ENCODE measurements around the gene TNNT2. TPM values are rescaled to one million over a fixed set of nuclear protein-coding genes. Genes with fewer than 3 reads are reported as not detected.

TNNT2 gene
- polyA plus RNA-seq, 12 donors, result 582 to 1,903 (median 1,024) TPM

DNA sequence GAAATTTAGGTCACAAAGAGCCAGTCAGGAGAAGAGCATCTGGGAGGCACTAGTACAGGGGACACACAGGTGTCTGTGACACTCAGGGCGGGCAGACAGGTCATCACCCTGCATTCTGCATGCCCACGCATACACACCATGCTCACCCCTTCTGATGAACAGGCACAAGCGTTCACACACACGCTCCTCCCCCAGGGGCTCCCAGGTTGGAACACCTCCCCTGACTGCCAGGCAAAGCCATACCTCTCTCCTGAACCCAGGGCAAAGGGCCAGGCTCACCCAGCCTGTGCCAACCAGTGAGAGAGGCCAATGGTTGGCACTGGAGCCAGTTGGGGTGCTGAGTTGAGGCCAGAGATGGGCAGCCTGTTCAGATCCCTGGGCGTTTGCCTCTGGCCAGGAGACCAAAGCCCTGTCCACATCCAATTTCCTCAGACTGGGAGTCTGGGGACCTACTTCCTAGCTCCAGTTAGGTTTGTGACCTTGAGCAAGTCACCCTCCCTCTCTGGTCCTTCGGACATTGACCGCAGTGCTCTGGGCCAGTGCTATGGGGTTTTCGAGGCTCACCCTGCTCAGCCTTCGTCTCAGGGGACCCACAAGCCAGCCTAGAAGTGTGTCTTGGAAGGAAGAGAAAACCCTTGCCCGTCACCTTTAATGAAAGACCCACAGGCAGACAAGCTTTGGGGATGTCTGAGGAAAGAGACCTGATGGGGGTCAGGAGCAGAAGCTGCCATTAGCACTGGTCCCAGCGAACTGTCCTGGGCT, 27.4 kb upstream of the TNNT2 start:
- no peak for DNase-seq

DNA sequence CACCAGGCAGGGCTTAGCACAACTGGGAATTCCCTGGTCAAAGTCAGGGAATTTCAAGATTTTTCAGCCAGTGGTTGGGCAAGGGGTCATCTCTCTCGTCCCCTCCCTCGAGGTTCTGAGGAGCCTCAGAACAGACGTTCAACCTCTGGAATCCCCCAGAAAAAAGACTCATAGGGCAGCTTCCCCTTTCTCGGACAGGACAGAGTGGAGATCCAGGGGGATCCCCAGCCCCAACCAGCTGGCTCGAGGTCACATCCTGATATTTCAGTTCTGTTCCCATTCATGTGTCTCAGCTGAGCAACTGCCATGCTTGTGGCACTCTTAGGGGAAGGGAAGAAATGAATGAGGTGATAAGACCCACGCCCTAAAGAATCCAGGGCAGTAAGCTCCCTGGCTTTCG, 26.6 kb upstream of the TNNT2 start:
- DNase-seq, result no peak

DNA sequence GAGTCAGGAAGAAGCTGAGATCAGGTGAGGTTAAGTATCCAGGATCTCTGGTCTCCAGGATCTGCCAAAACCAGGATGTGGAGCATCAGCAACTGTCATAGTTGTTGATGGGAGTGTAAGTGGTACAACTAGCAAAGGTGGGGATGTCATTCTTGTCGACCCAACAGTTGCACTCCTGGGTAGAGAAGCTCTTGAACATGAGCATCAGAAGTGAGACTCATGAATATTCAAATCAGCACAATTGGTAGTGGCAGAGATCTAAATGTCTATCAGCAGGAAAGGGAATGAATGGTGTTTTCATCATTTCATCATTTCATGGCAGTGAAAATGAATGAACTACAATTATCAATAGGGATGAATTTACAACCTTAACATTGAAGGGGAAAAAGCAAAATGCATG, 25.9 kb upstream of the TNNT2 start:
- no peak for DNase-seq

DNA sequence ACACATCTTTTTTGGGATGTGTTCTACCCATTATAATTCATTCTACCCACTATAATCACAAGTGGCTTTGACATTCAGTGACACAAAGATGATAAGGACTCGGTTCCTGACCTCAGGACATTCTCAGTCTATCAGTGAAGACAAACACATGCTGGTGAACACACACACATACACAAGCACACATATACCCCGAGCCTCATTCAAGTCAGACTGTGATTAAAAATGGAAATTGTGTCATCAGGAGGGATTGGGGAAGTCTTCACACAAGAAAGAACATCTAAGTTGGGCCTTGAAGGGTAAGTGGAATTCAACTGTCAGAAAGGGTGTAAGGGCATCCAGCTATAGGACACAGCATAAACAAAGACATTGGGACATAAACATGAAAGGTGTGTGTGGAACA, 24.2 kb upstream of the TNNT2 start:
- DNase-seq, result no peak

DNA sequence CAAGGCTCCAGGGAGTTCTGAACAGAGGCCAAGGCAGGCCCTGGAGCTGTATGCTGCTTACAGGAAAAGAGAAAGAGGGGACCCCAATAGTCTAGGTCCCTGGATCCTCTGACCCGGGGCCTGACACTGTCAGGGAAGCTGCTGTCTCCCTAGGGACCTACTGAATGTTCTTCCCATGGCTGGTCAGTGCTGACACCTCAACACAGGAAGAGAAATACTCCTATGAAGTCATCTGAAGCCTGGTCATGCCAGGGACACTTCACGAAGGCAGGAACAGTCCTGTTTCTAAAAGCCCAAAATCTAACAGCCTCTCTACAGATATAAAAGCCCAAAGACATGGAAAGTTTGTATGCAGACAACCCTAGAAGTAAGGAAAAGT, 23.4 kb upstream of the TNNT2 start:
- DNase-seq, result no peak

DNA sequence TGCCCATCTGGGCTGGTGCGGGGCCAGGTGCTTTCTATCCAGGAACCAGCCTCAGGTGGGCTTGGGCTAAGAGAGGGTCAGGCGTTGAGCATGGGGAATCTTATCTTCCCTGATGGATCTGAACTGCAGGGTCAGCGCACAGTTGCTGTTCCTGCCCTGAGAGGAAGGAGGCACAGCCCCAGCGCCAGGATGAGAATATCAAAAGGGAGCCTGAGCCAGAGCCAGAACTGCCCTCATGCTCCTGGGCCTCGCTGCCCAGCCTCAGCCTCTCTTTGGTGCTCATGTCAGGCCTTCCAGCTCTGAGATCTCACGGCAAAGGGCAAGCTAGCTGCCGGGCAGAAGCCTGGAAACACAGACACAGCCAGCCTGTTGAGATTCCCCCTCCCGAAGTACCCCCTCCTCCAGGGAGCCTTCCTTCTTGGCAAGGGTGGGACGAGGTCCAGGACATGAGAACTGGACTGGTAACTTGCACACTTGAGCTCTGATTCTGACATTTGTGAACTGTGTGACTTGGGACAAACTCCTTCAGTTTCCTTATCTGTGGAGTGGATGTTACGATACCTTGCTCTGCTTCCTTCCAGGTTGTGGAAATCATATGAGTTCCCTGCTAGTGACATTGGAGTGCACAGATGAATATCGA, 22.9 kb upstream of the TNNT2 start:
- DNase-seq, result no peak

DNA sequence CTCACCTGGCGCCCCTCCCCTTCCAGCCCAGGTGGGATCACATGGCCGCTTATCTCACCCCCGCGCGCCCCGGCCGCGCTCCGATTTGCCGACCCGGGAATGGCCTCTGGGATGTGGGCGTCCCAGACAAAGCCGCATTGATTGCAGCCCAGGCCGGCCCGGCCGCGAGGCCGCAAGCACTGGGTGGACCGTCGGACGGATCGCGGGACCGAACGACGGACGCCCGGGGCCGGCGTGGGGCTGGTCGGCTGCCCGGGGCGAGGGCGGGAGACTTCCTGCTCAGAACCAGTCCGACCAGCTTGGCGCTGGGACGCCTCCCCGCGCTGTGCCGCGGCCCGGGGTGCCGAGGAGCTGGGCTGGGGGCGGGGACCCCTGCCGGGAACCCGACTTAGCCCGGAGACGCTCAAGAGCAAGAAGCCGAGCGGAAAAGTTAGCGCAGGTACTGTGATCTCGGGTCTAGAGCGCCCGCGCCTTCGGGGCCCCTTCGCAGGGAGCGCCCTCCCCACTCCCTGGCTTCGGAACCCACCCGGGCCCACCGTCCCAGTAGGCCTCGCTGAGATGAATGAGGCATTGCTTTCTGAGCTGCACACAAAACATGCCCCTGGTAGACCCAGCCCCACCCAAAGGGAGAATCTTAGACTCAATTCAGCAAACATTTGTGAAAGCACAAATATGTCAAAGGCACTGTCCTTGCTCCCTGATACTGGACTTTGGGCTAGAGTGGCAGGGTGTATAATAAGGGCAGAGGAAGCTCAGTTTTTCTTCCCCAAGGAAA, 22.1 kb upstream of the TNNT2 start:
- no peak for DNase-seq

DNA sequence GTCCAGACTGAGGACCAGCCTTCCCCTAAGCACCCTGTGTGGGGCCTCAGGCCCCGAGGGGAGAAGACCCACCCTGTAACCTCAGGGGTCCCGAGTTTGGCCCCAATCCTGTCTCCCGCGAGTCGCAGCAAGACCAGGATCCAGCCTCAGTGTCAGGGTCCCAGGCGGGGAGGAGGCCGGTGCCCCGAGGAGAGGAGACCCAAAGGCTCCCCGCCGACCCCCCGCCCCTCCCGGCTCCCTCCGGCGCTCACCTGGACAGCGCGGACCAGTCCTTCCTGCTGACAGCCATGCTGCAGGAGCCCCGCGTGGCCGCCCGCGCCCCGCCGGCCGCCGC, 21.5 kb upstream of the TNNT2 start, which contains the start of gene LAD1:
LAD1 (minus strand) TSS at position 307 of the 334 bp plus-strand sequence; CDS start at position 289, 18 bp downstream.
- no peak for DNase-seq

DNA sequence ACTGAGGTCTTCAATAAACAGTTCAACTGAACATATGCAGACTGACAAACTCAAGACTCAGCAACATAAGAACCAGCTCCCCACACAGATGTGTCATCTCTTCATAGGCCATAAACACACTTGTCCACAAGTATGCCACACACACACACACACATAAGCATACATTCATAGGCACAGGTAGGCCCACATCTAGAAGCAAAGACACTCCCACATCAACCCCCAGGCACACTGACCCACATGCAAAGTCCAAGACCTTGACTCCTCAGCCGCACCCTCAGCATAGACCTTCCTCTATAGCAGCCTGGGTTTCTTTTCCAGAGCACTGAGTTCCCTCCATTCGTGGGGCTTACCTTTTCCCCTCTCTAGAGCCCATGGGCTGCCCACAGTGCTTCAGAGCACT, 20.2 kb upstream of the TNNT2 start:
- DNase-seq, result no peak

DNA sequence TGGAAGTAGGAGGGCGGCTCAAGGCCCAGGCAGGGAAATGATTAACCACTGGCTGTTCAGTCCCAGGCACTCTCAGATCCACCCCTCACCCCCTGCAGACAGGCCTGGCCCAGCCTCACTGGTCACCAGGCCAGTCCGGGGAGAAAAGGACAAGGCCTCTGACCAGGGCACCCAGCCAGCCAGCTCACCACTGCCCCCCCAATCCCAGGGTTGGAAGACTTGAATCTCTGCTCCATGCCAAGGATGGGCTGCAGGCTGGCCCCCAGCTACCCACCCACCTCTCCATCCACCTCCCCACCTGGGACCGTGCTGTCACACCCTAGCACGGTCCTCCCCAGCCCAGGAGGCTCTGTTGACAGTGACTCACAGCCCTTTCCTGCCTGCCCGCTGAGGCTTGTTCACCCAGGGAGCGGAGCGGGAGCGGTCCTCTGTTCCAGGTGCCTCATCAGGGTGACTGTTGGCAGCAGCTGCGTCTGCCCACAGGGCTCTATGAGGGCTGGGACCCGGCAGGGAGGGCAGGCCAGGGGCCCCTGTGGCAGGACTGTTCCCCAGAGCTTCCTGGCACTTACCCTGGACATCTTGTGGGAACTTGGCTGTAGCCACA, 19.5 kb upstream of the TNNT2 start:
- no peak for DNase-seq

DNA sequence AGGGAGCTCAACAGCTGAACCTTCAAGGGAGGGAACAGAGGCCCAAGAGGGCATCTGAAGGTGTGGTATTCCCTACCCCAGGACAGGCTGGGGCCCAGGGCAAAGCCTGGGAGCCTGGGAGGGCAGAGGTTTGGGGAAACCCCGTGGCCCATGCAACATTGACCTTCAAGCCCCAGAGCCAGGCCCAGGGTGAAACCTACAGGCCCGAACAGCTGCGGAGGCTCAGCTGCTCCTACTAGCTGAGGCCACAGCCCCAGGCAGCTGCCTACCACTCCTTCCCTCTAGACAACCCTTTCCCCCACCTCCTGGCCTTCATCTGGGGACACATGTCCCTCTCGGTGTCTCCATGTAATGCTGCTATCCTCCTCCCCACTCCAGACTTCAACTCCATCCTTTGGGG, 18.5 kb upstream of the TNNT2 start:
- DNase-seq, result no peak

DNA sequence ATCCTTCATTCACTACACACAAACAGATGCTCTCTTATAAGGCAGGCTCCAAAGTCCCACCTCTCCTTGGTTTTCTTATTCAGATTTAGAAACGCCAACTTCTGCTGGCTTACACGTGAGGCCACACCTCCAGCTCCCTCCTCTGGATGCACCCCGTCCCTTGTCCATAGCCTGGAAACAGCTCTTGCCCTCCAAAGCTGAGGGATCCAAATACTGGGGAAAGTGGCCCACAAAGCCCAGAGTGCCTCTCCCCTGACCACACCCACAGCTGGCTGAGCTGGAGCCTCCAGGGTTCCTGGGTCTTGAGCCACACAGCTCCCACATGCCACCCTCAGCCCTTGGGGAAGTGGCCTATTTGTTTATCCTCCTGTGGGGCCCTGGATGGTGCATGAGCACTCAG, 17.1 kb upstream of the TNNT2 start:
- no peak for DNase-seq

DNA sequence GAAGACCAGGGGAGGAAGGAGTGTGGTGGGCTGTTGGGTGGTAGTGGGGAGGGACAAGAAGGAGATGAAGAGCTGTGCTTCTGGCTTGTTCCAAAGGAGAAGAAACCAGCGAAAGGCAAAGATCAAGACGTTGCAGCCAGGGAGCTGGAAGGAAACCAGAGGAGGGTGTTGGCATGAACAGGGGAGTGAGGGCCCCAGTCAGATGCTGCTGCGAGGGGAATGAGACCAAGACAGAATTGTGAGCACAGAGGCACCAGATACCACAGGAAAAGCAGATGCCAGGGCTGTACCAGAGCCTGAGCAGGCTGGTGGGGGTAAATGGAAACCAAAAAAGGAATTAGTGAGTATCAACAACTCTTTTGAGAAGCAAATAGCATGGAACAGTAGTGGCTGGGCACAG, 15.6 kb upstream of the TNNT2 start:
- DNase-seq, result no peak

DNA sequence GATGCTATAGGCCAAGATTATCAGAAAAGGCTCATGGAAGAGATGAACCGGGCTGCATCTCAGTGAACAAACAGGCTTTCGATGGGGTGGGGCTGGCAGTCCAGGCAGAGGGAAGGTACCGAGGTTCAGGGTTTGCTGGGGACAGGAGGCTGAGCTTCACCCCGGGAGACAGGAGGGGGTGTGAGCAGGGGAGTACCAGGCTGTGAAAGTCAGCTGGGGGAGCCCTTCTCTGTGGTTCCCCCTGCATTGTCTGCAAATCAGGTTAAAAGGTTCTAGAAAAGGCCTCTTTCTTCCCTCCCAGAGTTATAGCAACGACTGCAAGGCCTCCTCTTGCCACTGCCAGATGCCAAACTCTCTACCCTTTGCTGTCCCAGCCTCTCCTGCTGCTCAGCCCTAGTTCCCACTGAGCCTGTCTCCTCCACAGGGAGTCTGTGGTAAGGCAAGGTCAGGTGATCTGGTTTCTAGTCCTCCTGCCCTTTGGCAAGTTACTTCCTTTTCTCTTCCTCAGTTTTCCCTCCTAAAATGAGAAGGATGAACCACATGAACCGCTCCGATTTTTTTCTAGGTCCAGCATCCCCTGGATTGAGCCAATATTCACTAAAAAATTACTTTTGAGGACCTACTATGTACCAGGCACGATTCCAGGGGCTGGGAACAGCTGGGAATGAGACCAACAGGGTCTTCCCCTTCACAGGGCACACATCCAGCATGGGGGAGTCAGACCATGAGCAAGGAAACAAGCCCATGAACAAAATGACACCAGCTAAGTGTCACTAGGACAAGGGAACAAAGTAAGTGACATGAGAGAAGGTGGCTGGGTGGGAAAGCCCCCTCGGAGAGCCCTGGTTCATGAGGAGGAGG, 14.4 kb upstream of the TNNT2 start:
- no peak for DNase-seq

DNA sequence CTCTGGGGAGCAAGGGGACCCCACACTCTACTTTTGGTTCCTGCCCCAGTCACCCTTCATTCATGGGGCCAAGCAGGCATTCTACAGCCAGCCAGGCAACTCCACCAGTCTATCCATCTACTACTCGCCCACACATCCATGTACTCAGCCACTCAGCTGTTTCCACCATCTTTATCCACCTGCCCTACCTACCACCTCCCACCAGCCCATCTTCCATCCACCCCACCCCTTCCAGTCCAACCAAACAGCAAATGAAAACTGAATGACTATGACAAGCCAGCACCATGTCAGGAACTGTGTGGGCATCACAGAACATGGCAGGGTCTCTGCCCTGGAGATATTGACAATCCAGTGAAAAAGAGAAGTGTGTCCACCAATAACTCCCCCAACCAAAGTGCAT, 13.7 kb upstream of the TNNT2 start:
- DNase-seq, result no peak

DNA sequence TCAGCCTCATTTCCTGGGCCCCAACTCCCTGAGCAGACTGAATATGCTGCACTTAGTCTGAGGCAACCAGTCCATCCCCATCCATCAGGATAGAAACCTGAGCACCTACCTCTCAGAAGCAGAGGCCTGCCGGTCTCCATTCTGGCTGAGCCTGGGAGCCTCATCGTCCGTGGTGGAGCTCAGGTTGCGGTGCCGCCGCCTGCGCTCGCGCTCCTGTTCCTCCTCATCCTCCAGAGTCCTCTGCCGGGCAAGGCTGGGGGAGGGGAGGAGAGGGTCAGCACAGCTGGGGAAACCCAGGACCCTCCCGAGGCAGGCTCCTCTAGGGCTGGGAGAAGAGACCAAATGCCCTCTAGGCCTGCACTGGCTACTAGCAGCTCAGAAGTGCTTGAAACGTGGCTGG, 11.6 kb upstream of the TNNT2 start:
- DNase-seq, result no peak

DNA sequence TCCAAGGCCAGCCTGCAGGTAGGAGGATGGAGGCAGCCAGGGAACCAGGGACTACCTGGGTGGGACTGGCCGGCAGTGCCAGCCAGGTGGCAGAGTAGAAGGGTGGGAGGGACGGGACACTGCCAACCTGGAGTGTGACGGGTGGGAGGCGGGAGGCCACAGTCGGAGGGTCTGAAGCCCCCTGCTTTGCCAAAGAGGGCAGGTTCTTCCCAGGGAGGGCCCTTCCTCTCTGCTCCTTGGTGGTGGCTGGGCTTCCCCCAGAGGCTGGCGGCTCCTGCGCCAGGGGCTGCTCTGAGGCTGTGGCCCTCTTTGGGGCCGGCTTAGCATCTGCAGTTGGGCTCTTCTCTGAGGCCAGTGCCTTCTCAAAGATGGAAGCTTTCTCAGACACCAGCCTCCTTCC, 8.7 kb upstream of the TNNT2 start:
- no peak for DNase-seq

DNA sequence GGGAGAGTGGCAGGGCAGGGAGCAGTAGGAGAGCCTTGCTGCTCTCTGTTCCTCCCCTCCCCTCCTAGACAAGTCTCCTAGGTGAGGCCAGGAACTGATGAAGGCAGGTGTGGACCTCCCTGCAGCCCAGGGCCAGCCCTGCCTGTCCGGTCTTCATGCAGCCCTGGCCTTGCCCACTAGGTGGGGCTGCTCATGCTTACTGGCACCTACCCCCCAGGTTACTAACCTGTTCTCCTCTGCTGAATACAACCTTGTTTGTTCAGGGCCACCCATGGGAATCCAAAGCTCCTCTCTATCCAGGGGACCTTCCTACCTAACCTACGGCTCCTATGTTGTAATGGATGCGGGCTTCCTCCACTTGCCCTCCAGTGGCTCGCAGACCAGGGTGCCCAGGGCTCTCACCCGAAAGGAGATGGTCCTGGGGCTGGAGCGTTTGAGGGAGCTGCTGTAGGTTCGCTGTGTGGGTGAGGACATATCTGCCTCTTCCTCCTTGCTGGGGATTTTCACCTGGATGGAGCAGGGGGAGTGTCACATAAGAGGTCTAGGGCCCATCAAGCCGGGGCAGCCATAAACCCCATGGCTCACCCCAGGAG, 7.9 kb upstream of the TNNT2 start:
- no peak for DNase-seq

DNA sequence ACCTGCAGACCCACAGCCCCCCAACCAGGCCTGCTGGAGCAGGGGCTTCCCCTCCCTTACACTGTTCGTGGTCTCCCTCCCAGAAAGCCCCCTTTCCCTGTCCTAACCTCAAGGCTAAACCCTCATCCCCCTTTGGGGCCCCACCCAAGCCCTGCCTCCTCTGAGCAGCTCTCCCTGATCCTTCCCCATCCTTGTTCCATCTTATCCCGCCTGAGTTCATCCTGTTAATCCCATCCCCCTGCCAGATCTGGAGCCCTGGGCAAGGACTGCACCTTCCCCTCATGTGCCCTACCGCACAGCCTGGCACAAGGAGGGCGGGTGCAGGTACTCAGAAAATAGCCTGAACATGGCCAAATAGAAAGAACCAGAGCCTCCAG, 6.9 kb upstream of the TNNT2 start:
- no peak for DNase-seq

DNA sequence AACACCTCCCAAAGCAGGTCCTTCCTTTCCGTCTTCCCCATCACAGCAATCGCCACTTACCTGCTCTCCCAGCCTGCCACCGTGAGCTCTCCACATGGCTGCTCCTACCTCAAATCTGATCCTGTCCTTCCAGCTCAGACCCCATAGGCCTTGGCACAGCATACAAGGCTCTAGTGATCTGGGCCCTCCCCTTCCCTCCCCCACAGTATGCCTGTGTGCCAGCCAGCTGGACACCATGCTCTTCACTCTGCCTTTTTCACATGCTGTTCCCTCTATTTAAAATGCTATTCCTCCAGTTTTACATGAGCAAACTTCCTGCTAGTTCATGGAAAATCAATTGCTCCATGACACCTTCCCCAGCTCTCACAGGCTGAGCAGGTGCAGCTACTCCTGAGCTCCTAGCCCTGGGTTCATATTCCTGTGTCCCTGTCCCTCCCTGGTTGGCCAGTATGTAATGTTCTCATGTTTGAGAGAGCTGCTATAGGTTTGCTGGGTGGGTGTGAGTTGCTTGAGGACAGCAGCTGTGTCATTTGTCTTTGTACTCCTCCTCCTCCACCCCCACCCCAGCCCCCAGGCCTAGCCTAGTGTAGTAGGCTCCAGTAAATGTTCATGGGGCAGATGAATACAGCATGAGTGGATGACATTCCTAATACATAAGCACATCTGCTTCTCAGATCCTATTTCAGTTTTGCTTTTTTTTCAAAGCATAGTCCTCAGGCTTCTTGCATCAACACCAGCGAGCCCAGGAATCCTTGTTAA, 6.3 kb upstream of the TNNT2 start:
- DNase-seq, result peak; percentile 44

DNA sequence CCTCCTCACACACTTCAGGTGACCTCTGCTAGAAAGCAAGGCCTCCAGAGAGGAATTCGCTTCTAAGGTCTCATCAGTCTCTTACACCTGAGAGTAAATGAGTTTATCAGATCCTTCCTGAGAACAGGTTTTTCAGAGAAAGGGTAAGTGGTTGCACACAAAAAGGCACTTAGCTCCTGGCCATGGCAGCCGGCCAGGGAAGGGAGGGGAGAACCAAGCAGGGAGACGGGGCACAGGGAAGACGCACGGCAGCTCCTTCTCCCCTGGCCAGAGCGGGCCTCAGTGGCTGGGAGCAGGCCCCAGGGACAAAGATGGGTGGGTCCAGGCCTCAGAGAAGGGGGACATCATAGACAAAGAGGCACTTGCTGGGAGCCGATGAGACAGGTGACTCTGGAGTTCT, 3.6 kb upstream of the TNNT2 start:
- no peak for DNase-seq

Data from muscle of arm (tissue), 12 donors.